COLO668 (cell line): ENCODE measurements around the gene RAPGEF4.
A peak's percentile ranks its signal among the peaks of the same experiment; 100 is the strongest.

Experiments
- DNase-seq: peaks from one replicate; lab custom pipeline; 2025; ENCODE audit not compliant: unreplicated experiment; lab: John Stamatoyannopoulos, UW

Gene RAPGEF4

GRCh38 chr2:172821370-172822338 is 86.0 kb downstream of the RAPGEF4 start:
- DNase-seq, result no peak

- DNase-seq, result no peak
Measured at GRCh38 chr2:172822585-172822984, 86.9 kb downstream of the RAPGEF4 start.

DNA sequence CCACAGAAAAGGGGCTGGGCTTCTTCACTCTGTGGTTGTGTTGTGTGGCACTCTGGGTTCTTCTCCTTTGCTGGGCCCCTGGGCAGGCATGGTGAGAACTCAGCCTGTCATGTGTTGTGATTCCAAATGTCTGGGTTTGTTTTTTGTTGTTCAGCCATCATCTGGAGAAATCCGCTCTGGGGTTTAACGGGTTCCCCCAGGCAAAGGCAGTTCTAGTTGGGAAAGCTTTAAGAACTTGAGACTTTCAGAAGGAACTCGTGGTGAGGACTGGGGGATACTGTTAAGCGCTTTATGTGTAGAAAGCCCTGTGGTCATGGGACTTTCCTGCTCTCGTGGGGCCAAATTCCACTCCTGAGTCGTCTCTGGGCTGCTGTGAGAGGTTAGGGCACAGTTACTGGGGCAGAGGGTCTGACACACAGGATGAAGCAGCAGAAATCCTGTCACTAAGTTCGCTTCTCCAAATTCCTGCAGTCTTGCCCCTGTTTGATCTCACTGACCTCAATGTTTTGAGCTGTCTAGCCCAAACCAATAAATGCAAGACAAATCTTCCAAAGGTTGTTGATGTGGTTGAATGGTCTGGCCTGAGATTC is 87.7 kb downstream of the RAPGEF4 start:
- DNase-seq, result no peak

DNA sequence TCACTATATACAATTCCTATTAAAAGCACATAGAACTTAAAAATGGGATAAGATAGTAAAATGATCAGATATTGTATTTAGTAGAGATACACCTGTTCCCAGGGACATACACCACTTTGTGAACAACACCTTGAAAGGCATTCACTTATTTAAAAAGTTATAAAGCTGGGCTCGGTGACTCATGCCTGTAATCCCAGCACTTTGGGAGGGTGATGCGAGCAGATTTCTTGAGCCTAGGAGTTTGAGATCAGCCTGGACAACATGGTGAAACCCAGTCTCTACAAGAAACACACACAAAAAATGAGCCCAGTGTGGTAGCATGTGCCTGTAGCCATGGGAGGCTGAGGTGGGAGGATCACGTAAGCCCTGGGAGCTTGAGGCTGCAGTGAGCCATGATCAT is 90.9 kb downstream of the RAPGEF4 start:
- DNase-seq, result no peak

GRCh38 chr2:172829229-172829628 is 93.6 kb downstream of the RAPGEF4 start:
- no peak for DNase-seq

DNA sequence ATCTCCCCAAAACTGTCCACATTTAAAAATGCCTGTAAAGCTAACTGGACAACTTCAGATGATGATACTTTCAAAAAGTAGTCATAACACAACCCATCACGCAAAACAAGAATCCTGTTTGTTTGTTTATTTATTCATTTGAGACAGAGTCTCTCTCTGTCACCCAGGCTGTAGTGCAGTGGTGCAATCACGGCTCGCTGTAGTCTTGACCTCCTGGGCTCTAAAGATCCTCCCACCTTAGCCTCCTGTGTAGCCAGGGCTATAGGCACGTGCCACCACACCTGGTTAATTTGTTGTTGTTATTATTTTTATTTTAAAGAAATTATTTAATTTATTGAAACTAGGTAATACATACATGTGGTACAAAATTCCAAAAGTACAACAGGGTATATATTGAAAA is 94.8 kb downstream of the RAPGEF4 start:
- DNase-seq, result no peak

GRCh38 chr2:172833898-172834297 is 98.3 kb downstream of the RAPGEF4 start:
- DNase-seq, result no peak

- peak; percentile 26 for DNase-seq
Measured at GRCh38 chr2:172834881-172835280, 99.2 kb downstream of the RAPGEF4 start.

- peak; percentile 62 for DNase-seq
Measured at GRCh38 chr2:172836347-172836821, 100.7 kb downstream of the RAPGEF4 start.

GRCh38 chr2:172836827-172837226 is 101.2 kb downstream of the RAPGEF4 start:
- no peak for DNase-seq

- DNase-seq, result no peak
Measured at GRCh38 chr2:172839446-172839845, 103.8 kb downstream of the RAPGEF4 start.

GRCh38 chr2:172842511-172843265 is 107.0 kb downstream of the RAPGEF4 start:
- DNase-seq, result no peak

GRCh38 chr2:172843266-172843582 is 107.6 kb downstream of the RAPGEF4 start:
- DNase-seq, result no peak

GRCh38 chr2:172843902-172844715 is 108.5 kb downstream of the RAPGEF4 start:
- no peak for DNase-seq

DNA sequence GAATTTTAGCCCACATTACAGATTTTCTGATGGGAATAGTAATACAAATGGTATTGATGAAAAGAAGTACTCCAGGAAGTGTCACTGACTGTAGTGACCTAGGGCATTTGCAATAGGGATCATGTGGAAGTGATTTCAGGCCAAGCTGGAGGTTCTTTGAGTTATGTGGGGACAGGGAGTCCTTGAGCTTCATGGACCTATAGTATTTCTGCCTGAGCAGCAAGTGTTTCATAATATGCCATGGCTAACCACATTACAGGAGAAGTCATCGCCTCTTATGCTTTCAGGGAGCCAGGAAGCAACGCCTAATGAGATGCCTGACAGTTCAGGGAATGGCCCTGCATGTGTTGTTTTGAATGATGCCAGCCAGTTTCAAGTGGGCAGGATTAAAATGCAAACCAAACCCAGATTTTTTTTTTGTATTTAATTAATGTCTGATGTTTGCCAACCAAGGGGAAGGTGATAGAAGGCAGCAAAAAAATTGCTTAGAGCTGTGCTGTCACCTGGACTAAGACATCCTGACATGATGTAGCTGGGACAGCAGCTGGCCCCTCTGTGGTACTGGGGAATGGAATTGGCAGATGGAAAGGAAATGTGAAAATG is 109.5 kb downstream of the RAPGEF4 start:
- DNase-seq, result no peak

DNA sequence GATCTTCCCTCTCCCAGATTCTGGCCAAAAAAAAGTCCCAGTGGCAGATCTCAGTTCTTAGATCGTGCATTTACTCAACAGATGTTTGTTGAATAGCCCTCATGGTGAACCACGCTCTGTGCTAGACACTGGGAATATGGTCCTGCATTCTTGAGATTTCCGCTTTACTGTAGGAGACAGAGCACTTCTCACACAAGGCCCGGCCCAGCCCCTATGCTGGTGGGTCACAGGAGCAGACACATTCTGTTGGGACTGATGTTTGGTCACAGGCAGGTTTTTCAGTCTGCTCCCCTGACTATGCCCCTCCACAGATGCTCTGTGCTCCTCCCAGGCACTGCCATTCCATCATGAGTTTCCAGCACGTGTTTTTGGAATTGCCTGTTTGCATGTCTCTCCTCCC is 110.9 kb downstream of the RAPGEF4 start:
- no peak for DNase-seq

GRCh38 chr2:172847188-172847587 is 111.5 kb downstream of the RAPGEF4 start:
- DNase-seq, result no peak

- no peak for DNase-seq
Measured at GRCh38 chr2:172848519-172848918, 112.9 kb downstream of the RAPGEF4 start.

GRCh38 chr2:172849519-172850217 is 114.0 kb downstream of the RAPGEF4 start:
- DNase-seq, result no peak

DNA sequence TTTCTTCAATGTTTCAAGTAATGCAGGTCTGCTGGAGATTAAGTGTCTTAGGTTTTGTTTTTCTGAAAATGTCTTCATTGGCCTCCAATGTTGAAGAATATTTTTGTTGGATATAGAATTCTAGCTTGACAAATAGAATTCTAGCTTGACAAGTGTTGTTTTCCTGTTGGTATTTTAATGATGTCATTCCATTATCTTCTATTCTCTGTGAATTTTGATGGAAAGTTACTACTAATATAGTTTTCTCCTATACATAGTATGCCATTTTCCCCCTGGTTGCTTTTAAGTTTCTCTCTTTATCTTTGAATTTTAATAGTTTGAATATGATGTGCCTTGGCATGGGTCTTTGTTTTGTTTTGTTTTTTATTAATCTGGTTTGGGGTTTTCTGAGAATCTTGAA is 119.9 kb downstream of the RAPGEF4 start:
- DNase-seq, result no peak
